CD4-positive, alpha-beta memory T cell (primary cell): ENCODE data around the gene DIP2C. TPM values are rescaled to one million over a fixed set of nuclear protein-coding genes. Genes with fewer than 3 reads are reported as not detected.

ENCODE experiments used
- CTCF ChIA-PET: fragments of 350-600 bp; sonication (Branson Sonifier 250); formaldehyde crosslinking; loops from one replicate; lab custom pipeline; 2021; ENCODE audit warnings: inconsistent platforms; ENCODE audit not compliant: partially characterized antibody; lab: Charles Lee
- POLR2A ChIA-PET: fragments of 350-600 bp; sonication (Branson Sonifier 250); formaldehyde crosslinking; loops from one replicate; lab custom pipeline; 2021; ENCODE audit not compliant: partially characterized antibody; lab: Charles Lee
- DNase-seq, 5 donors: peaks; one replicate each; pipeline versions ENCODE4 v3.0.0 to v3.0.0-alpha.2; 2020 to 2022; ENCODE audit warnings: mixed read lengths in 1 of 5
- H3K27ac ChIP-seq: one replicate; pipeline ENCODE4 v1.7.0; 2013; ENCODE audit warnings: low read depth, low read length
- H3K27me3 ChIP-seq: 2 replicates; pipeline ENCODE4 v1.7.0; 2013; ENCODE audit warnings: mild to moderate bottlenecking, low read length, moderate library complexity; ENCODE audit not compliant: insufficient read depth
- H3K36me3 ChIP-seq: 2 replicates; pipeline ENCODE4 v1.7.0; 2013; ENCODE audit warnings: mild to moderate bottlenecking, low read length, moderate library complexity; ENCODE audit not compliant: insufficient read depth
- H3K4me1 ChIP-seq: 2 replicates; pipeline ENCODE4 v1.7.0; 2013; ENCODE audit warnings: mild to moderate bottlenecking, low read length, moderate library complexity; ENCODE audit not compliant: insufficient read depth
- H3K4me3 ChIP-seq, 2 donors: one replicate each; pipeline ENCODE4 v1.7.0; 2013; ENCODE audit warnings: low read length in 2 of 2, mild to moderate bottlenecking in 1 of 2
- H3K9me3 ChIP-seq, 2 donors: one replicate each; pipeline ENCODE4 v1.7.0; 2013; ENCODE audit warnings: low read length in 2 of 2, control low read depth in 1 of 2; ENCODE audit not compliant: control insufficient read depth in 1 of 2
- H3K27ac Mint-ChIP-seq, 7 donors: one replicate each; pipeline ENCODE4 v1.8.0; 2020 to 2021; ENCODE audit warnings: mixed read lengths in 7 of 7, mild to moderate bottlenecking in 6 of 7, inconsistent platforms in 3 of 7, moderate library complexity in 3 of 7
- H3K27me3 Mint-ChIP-seq, 2 donors: one replicate each; pipeline ENCODE4 v1.8.0; 2020 to 2021; ENCODE audit warnings: mixed read lengths in 2 of 2
- H3K36me3 Mint-ChIP-seq, 2 donors: one replicate each; pipeline ENCODE4 v1.8.0; 2020 to 2021; ENCODE audit warnings: mixed read lengths in 2 of 2, inconsistent platforms in 1 of 2, mild to moderate bottlenecking in 1 of 2
- H3K4me1 Mint-ChIP-seq, 4 donors: one replicate each; pipeline ENCODE4 v1.8.0; 2020 to 2021; ENCODE audit warnings: mixed read lengths in 4 of 4, mild to moderate bottlenecking in 1 of 4
- H3K4me3 Mint-ChIP-seq, 8 donors: one replicate each; pipeline ENCODE4 v1.8.0; 2020 to 2021; ENCODE audit warnings: mixed read lengths in 8 of 8, mild to moderate bottlenecking in 7 of 8, moderate library complexity in 6 of 8, inconsistent platforms in 3 of 8
- H3K9me3 Mint-ChIP-seq, 8 donors: one replicate each; pipeline ENCODE4 v1.8.0; 2020 to 2021; ENCODE audit warnings: mixed read lengths in 8 of 8, mild to moderate bottlenecking in 5 of 8, inconsistent platforms in 3 of 8, moderate library complexity in 1 of 8
- intact Hi-C: fragments of 100-400 bp; cut with micrococcal nuclease; formaldehyde crosslinking; loops from one replicate; pipeline ENCODE4 v1.15.1; 2023
- polyA plus RNA-seq, 2 donors: library from polyadenylated mRNA; unstranded; fragments of 300-500 nt; fragmentation: Illumina TruSeq; gene quantifications; one replicate each; pipeline ENCODE4 v1.2.3, GENCODE V29; 2021
- total RNA-seq, 2 experiments: library from RNA; stranded (reverse); gene quantifications; one replicate each; pipeline ENCODE4 v1.2.3, GENCODE V29; 2021

DIP2C gene
- total and polyA plus RNA-seq, 4 experiments from 2014 or later, result 1.1 to 6.0 (median 3.9) TPM

- H3K36me3 ChIP-seq, result no peaks in the 10 kb centered on the region
- Mint-ChIP-seq H3K27me3 (peaks cover 30 to 35% of the 10 kb centered on the region in 2 donors), H3K36me3 (no peaks in the 10 kb centered on the region), H3K27ac (no peak overlapping the region), H3K4me3 (peak overlapping the region in 5 of 8 donors; percentile 7 to 35 (median 25)), H3K9me3 (peaks cover 0 to 1% (median 0%) of the 10 kb centered on the region in 8 donors), H3K4me1 (peaks cover 3 to 16% (median 5%) of the 10 kb centered on the region in 4 donors)
- H3K9me3 ChIP-seq, result no peaks in the 10 kb centered on the region
- no peaks in the 10 kb centered on the region for H3K27me3 ChIP-seq
- intact Hi-C loops, result no loop called here
- no peak overlapping the region for H3K4me3 ChIP-seq
- DNase-seq, result no peak
- ChIA-PET POLR2A (no interaction called here), CTCF (no interaction called here)
- H3K4me1 ChIP-seq, result no peaks in the 10 kb centered on the region
- no peak overlapping the region for H3K27ac ChIP-seq
Measured at GRCh38 chr10:687583-688311, 1.7 kb downstream of the DIP2C start.

- H3K9me3 ChIP-seq, result no peaks in the 10 kb centered on the region
- ChIA-PET CTCF (no interaction called here), POLR2A (no interaction called here)
- no peaks in the 10 kb centered on the region for H3K4me1 ChIP-seq
- no peaks in the 10 kb centered on the region for H3K27me3 ChIP-seq
- Mint-ChIP-seq H3K36me3 (no peaks in the 10 kb centered on the region), H3K4me1 (peaks cover 2 to 16% (median 4%) of the 10 kb centered on the region in 4 donors), H3K27me3 (peaks cover 24 to 27% of the 10 kb centered on the region in 2 donors), H3K9me3 (peaks cover 0 to 1% (median 0%) of the 10 kb centered on the region in 8 donors), H3K4me3 (no peak overlapping the region), H3K27ac (no peak overlapping the region)
- no peaks in the 10 kb centered on the region for H3K36me3 ChIP-seq
- DNase-seq, result no peak
- intact Hi-C loops, result no loop called here
- H3K4me3 ChIP-seq, result no peak overlapping the region
- no peak overlapping the region for H3K27ac ChIP-seq
Measured at GRCh38 chr10:686155-686931, 3.1 kb downstream of the DIP2C start.

GRCh38 chr10:685613-686012 lies 3.9 kb downstream of the DIP2C start:
- Mint-ChIP-seq H3K4me3 (no peak overlapping the region), H3K4me1 (peaks cover 2 to 15% (median 4%) of the 10 kb centered on the region in 4 donors)

GRCh38 chr10:683448-684071 lies 5.9 kb downstream of the DIP2C start:
- peaks cover 19 to 20% of the 10 kb centered on the region in 2 donors for H3K27me3 Mint-ChIP-seq
- no peaks in the 10 kb centered on the region for H3K36me3 Mint-ChIP-seq
- Histone ChIP-seq H3K27ac (no peak overlapping the region), H3K9me3 (no peaks in the 10 kb centered on the region), H3K27me3 (no peaks in the 10 kb centered on the region), H3K4me1 (no peaks in the 10 kb centered on the region), H3K36me3 (no peaks in the 10 kb centered on the region), H3K4me3 (no peak overlapping the region)
- POLR2A ChIA-PET, result no interaction called here
- peaks cover 2 to 9% (median 4%) of the 10 kb centered on the region in 4 donors for H3K4me1 Mint-ChIP-seq
- CTCF ChIA-PET, result no interaction called here
- intact Hi-C loops, result no loop called here
- no peaks in the 10 kb centered on the region for H3K9me3 Mint-ChIP-seq
- no peak overlapping the region for H3K27ac Mint-ChIP-seq
- no peak overlapping the region for H3K4me3 Mint-ChIP-seq
- DNase-seq, result no peak

More at GRCh38 chr10:685613-686012, 3.9 kb downstream of the DIP2C start:
- Histone ChIP-seq H3K27ac (no peak overlapping the region), H3K9me3 (no peaks in the 10 kb centered on the region), H3K27me3 (no peaks in the 10 kb centered on the region), H3K4me1 (no peaks in the 10 kb centered on the region), H3K36me3 (no peaks in the 10 kb centered on the region), H3K4me3 (no peak overlapping the region)
- POLR2A ChIA-PET, result no interaction called here
- Mint-ChIP-seq H3K36me3 (no peaks in the 10 kb centered on the region), H3K27me3 (peaks cover 21 to 24% of the 10 kb centered on the region in 2 donors), H3K9me3 (no peaks in the 10 kb centered on the region), H3K27ac (no peak overlapping the region)
- intact Hi-C loops, result no loop called here
- CTCF ChIA-PET, result no interaction called here
- DNase-seq, result no peak

GRCh38 chr10:682931-683447 lies 6.5 kb downstream of the DIP2C start:
- Mint-ChIP-seq H3K4me1 (peaks cover 0 to 5% (median 3%) of the 10 kb centered on the region in 4 donors), H3K27ac (no peak overlapping the region), H3K9me3 (no peaks in the 10 kb centered on the region), H3K4me3 (no peak overlapping the region), H3K36me3 (no peaks in the 10 kb centered on the region), H3K27me3 (peaks cover 15 to 17% of the 10 kb centered on the region in 2 donors)
- intact Hi-C loops, result no loop called here
- no peak overlapping the region for H3K4me3 ChIP-seq
- no peak overlapping the region for H3K27ac ChIP-seq
- ChIA-PET CTCF (no interaction called here), POLR2A (no interaction called here)
- no peaks in the 10 kb centered on the region for H3K9me3 ChIP-seq
- no peaks in the 10 kb centered on the region for H3K4me1 ChIP-seq
- no peaks in the 10 kb centered on the region for H3K27me3 ChIP-seq
- DNase-seq, result no peak
- H3K36me3 ChIP-seq, result no peaks in the 10 kb centered on the region

GRCh38 chr10:681670-682318 lies 7.7 kb downstream of the DIP2C start:
- Histone ChIP-seq H3K36me3 (no peaks in the 10 kb centered on the region), H3K9me3 (no peaks in the 10 kb centered on the region), H3K4me1 (no peaks in the 10 kb centered on the region), H3K27ac (no peak overlapping the region), H3K4me3 (no peak overlapping the region), H3K27me3 (no peaks in the 10 kb centered on the region)
- H3K4me1 Mint-ChIP-seq, result no peaks in the 10 kb centered on the region
- no peaks in the 10 kb centered on the region for H3K36me3 Mint-ChIP-seq
- no peak overlapping the region for H3K27ac Mint-ChIP-seq
- POLR2A ChIA-PET, result no interaction called here
- no peak for DNase-seq
- no peaks in the 10 kb centered on the region for H3K9me3 Mint-ChIP-seq
- H3K4me3 Mint-ChIP-seq, result no peak overlapping the region
- intact Hi-C loops, result no loop called here
- H3K27me3 Mint-ChIP-seq, result peaks cover 4 to 7% of the 10 kb centered on the region in 2 donors
- CTCF ChIA-PET, result no interaction called here
